ENCODE results near the gene SETD2.

Gene SETD2

GRCh38 chr3:46979958-46980497, 183.9 kb downstream of the SETD2 start:
- no peak for DNase-seq

DNA sequence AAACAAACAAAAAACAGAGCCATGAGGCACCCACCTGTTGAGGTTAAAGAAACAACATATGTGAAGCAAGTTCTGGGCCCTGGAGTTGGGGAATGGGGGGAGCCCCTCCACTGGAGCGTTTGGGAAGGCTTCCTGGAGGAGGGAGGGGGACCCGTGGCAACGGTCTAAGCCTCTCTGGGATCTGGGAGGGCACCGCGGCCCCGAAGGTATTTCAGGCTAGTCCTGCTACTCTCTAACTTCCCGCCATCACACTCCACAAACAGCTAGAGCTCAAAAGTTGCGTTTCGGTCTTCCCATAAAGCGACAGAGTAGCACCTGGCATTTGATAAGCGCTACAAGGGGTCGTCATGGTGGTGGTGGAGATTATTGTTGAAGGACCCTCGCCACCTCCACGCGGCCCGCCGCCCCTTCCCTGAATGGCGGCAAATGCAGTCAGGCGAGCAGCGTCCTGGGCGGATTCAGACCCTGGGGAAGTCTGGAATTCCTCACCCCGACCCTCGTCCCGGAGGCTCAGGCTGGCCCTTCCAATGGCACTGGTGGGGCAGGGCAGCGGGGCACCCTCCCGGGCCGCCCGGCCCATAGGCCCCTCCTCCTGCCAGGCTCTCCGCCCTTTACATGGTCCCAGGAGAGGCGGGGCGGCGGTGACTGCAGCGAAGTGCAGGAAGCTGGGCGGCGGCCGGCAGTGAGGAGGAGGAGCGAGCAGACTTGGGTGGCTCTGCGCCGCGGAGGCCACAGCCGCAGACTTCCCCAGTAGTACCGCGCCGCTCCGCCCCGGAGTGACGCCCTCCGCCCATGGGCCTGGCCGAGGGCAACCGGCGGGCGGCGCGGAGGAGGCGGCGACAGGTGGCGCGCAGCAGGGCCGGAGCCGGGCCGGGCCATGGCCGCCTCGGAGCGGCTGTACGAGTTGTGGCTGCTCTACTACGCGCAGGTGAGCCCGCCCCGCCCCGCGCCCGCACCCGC, 184.6 kb downstream of the SETD2 start, which contains the start of gene NBEAL2:
TSS of gene NBEAL2 (plus strand) at position 682 of the 960 bp plus-strand sequence. CDS start at position 878, 196 bp downstream.
- DNase-seq = peak; percentile 99

GRCh38 chr3:46978381-46978780, 185.5 kb downstream of the SETD2 start:
- no peak for DNase-seq

- DNase-seq = no peak
Measured at GRCh38 chr3:46977811-46978195, 186.1 kb downstream of the SETD2 start.

DNA sequence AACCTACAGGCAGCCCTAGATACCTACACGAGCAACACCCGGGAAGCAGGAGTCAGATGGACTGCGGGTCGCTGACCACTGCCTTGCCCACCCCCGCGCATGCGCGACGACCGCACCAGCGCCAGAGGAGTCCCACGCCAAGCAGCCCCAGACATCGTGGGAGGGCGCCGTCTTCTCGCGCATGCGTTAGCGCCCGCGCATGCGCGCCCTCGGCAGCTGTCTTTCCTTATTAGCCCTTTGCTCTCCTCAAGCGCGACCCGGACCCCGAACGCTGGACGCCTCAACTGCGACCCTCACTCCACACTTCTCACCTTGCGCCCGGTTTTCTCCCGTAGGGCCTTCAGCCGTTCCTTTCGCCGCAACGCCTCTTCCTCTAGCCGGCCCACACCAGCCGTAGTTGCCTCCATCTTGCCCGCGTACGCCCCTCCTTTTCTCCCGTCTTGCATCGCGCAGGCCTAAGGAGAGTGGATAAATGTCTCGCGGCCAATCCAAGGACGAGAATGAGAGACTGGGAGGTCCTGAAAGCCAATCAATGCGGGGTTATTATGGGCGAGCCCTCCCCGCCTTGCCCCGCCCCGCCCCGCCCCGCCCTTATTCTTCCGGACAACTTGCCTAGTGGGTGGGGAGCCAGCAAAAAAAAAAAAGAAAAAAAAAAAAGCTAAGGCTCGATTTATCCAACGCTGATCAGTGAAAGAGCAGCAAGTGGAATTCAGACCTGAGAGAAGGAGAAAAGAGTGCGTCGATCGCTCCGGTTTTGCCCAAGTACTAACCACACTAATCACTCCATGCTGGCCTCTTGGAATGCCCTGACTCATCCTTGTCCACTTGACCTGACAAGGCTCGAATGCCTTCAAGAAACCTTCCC, 187.4 kb downstream of the SETD2 start, which contains the start of gene CCDC12:
TSS of gene CCDC12 (minus strand) at position 420 of the 865 bp plus-strand sequence. CDS start at position 407, 13 bp downstream.
- DNase-seq = peak; percentile 98

- DNase-seq = no peak
Measured at GRCh38 chr3:46974421-46975171, 189.3 kb downstream of the SETD2 start.

GRCh38 chr3:46972396-46972795, 191.5 kb downstream of the SETD2 start:
- no peak for DNase-seq

DNA sequence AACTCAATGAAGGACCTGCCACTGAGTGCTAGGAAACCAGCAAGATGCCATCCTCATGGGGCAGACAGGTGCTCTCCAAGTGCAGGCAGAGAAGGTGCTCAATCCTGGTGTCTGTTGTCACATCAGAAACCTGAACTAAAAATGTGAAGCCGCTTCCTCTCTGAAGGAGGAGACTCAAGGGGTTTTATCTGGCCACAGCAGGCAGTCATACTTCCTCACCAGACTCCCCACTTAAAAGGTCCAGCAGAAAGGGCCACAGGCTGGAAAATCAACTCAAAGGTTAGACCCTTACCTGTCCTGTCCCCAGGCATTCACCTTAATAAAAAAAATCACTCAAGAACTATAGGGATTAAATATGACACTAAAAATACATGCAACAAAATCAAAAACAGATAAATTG, 192.2 kb downstream of the SETD2 start:
- no peak for DNase-seq

GRCh38 chr3:46971151-46971550, 192.8 kb downstream of the SETD2 start:
- no peak for DNase-seq

GRCh38 chr3:46970391-46971091, 193.4 kb downstream of the SETD2 start:
- DNase-seq = no peak

DNA sequence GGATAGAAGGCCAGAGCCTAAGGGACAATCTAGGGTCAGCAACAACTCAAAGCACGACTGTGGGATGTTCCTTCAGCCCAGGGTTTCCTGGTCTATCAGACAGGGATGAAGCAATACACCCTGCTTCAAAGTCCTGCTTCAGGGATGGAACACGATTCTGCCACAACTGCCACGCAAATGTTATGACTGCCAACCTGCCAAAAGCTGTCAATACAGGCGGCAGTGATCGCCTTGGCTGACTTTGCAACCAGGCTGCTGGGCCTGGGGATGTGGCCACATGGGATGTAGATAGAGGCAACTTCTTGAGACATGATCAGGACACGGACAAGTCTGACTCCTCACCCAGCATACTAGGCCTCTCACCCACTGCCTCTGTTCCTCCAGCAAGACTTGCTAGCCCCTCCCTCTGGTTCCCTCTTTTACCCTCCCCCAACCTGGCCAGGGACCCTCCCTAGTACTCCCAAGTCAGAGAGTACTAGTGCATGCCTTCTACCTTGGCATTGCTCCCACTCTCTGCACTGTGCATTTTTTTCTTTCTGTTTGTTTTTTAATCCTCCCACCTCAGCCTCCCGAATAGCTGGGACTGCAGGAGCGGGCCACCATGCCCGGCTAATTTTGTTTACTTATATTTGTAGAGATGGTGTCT, 195.0 kb downstream of the SETD2 start:
- no peak for DNase-seq

GRCh38 chr3:46966811-46967210, 197.1 kb downstream of the SETD2 start:
- DNase-seq = no peak

Data from activated effector memory CD4-positive, alpha-beta T cell treated with anti-CD3 and anti-CD28 coated beads, Interleukin-2, amount 50 U/mL, for 16 hours (primary cell).